Body of pancreas (tissue), 4 donors: ENCODE results near the gene CAMKK2.

Source experiments
- POLR2A ChIP-seq, 3 donors: fragments of 450-650 bp; IDR thresholded peaks; one replicate each; pipeline ENCODE4 v1.6.1; 2016; ENCODE audit warnings: antibody characterized with exemption in 3 of 3, mild to moderate bottlenecking in 2 of 3
- TF ChIP-seq, protein P1 (sequence below), 7 experiments: fragments of 450-650 bp in 4 of 7; fragments of 200-600 bp in 3 of 7; sonication (generic) in 3 of 7; IDR thresholded peaks; one replicate each; pipeline ENCODE4 v1.5.1; 2016 to 2019; ENCODE audit warnings: antibody characterized with exemption in 7 of 7

DNA sequence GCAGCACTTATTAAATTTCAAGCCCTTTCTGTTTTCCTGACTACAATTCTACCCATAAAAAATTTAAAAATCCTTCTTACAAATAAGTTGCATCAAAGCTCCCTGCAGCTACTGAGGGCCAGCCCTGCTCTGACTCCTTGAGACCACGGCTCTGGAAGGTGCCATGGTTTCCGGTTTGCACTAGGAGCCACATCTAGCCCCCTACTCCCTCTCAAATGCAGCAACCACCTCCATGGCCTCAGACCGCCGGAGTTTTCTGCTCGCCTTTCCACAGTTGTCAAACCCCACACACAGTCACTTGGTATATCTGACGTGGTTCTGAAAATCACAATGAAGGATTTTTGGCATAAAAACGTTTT lies 56.5 kb downstream of the CAMKK2 start:
- TF ChIP-seq POLR2A (IDR thresholded peaks at IDR 0.05), result no peak
- TF ChIP-seq, protein P1, sequence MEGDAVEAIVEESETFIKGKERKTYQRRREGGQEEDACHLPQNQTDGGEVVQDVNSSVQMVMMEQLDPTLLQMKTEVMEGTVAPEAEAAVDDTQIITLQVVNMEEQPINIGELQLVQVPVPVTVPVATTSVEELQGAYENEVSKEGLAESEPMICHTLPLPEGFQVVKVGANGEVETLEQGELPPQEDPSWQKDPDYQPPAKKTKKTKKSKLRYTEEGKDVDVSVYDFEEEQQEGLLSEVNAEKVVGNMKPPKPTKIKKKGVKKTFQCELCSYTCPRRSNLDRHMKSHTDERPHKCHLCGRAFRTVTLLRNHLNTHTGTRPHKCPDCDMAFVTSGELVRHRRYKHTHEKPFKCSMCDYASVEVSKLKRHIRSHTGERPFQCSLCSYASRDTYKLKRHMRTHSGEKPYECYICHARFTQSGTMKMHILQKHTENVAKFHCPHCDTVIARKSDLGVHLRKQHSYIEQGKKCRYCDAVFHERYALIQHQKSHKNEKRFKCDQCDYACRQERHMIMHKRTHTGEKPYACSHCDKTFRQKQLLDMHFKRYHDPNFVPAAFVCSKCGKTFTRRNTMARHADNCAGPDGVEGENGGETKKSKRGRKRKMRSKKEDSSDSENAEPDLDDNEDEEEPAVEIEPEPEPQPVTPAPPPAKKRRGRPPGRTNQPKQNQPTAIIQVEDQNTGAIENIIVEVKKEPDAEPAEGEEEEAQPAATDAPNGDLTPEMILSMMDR (IDR thresholded peaks at IDR 0.05), result no peak
